Panc1 (cell line): ENCODE data around the gene TBXAS1. TPM values are rescaled to one million over a fixed set of nuclear protein-coding genes. Genes with fewer than 3 reads are reported as not detected.

ENCODE experiments used
- ATAC-seq: fragments of 200-7000 bp; cut with Tn5 transposase; 2 replicates; pipeline ENCODE4 v1.9.1; 2020; ENCODE audit warnings: mild to moderate bottlenecking, moderate library complexity
- BruUV-seq: library from RNA; stranded (reverse); fragments of 400-500 nt; replicated peaks from 2 replicates; lab custom pipeline; 2021; lab: Mats Ljungman, UMichigan
- CTCF ChIA-PET: fragments of 300-600 bp; sonication (Branson Sonifier 250); formaldehyde crosslinking; loops from one replicate; lab custom pipeline; 2022; ENCODE audit warnings: antibody characterized with exemption; lab: Charles Lee
- POLR2A ChIA-PET: fragments of 300-600 bp; sonication (Branson Sonifier 250); formaldehyde crosslinking; loops from one replicate; lab custom pipeline; 2022; ENCODE audit warnings: antibody characterized with exemption; lab: Charles Lee
- DNase-seq: peaks from one replicate; pipeline ENCODE4 v3.0.0-alpha.2; 2010; ENCODE audit warnings: low read depth, low spot score
- H3K27ac ChIP-seq: 2 replicates; pipeline ENCODE4 v1.5.1; 2011; ENCODE audit warnings: mild to moderate bottlenecking, low read length, inconsistent platforms
- H3K27me3 ChIP-seq: fragments of 200-500 bp; sonication (Bioruptor generic); 2 replicates; pipeline ENCODE4 v1.6.0; 2014; ENCODE audit warnings: low read length, inconsistent platforms; ENCODE audit not compliant: control insufficient read depth, insufficient read depth
- H3K36me3 ChIP-seq: fragments of 200-500 bp; sonication (Bioruptor generic); 2 replicates; pipeline ENCODE4 v1.5.1; 2014; ENCODE audit warnings: inconsistent platforms, mild to moderate bottlenecking, low read length, moderate library complexity; ENCODE audit not compliant: control insufficient read depth, insufficient read depth
- H3K4me1 ChIP-seq: 2 replicates; pipeline ENCODE4 v1.5.1; 2011; ENCODE audit warnings: inconsistent platforms, mild to moderate bottlenecking, low read length, moderate library complexity; ENCODE audit not compliant: control insufficient read depth, insufficient read depth
- H3K4me3 ChIP-seq, 2 experiments: 2 replicates each; pipeline ENCODE4 v1.5.1; 2011 to 2012; ENCODE audit warnings: low read depth in 2 of 2, low read length in 2 of 2, mild to moderate bottlenecking in 2 of 2, inconsistent platforms in 1 of 2, moderate library complexity in 1 of 2
- H3K9me3 ChIP-seq: fragments of 200-500 bp; sonication (Bioruptor generic); 2 replicates; pipeline ENCODE4 v1.5.1; 2014; ENCODE audit warnings: low read depth, mild to moderate bottlenecking, inconsistent platforms, low read length, moderate library complexity; ENCODE audit not compliant: control insufficient read depth, insufficient read depth
- CTCF ChIP-seq: fragments of 450-650 bp; IDR thresholded peaks from 2 replicates; pipeline ENCODE4 v1.5.1; 2017; ENCODE audit warnings: mild to moderate bottlenecking
- POLR2AphosphoS5 ChIP-seq: IDR thresholded peaks from 2 replicates; pipeline ENCODE4 v1.6.1; 2012; ENCODE audit warnings: mild to moderate bottlenecking, low read depth, low read length, moderate library complexity
- REST ChIP-seq, 2 experiments: IDR thresholded peaks; 2 replicates each; pipeline ENCODE4 v1.6.1; 2011 to 2012; ENCODE audit warnings: low read depth in 2 of 2, control low read depth in 1 of 2, low read length in 1 of 2, mild to moderate bottlenecking in 1 of 2, moderate library complexity in 1 of 2; ENCODE audit not compliant: insufficient read depth in 1 of 2
- SIN3A ChIP-seq: IDR thresholded peaks from 2 replicates; pipeline ENCODE4 v1.6.1; 2012; ENCODE audit warnings: low read depth, mild to moderate bottlenecking, low read length, moderate library complexity, borderline replicate concordance; ENCODE audit not compliant: insufficient read depth
- TCF7L2 ChIP-seq: IDR thresholded peaks from 2 replicates; pipeline ENCODE4 v1.6.1; 2011; ENCODE audit warnings: mild to moderate bottlenecking, low read depth, low read length, inconsistent platforms
- in situ Hi-C: cut with HindIII; loops from 2 replicates; pipeline ENCODE4 v1.10.0; 2016; ENCODE audit warnings: low sequenced_read_pairs, low pct_unique_long_range_greater_than_20kb
- intact Hi-C: fragments of 100-400 bp; cut with micrococcal nuclease; formaldehyde crosslinking; loops from one replicate; pipeline ENCODE4 v1.10.0; 2022; ENCODE audit not compliant: unreplicated experiment
- total RNA-seq: library from RNA; stranded (reverse); gene quantifications from one replicate; pipeline ENCODE4 v1.2.1, GENCODE V29; 2021; ENCODE audit not compliant: unreplicated experiment

The TBXAS1 gene
- total RNA-seq, 1 experiment from 2014 or later, result 4.4 TPM

GRCh38 chr7:139976055-139976837, 147.2 kb downstream of the TBXAS1 start:
- DNase-seq, result no peak
- ATAC-seq, result no peak

More at GRCh38 chr7:139976055-139976837, 147.2 kb downstream of the TBXAS1 start:
- Histone ChIP-seq H3K4me1 (no peaks in the 10 kb centered on the region), H3K36me3 (no peaks in the 10 kb centered on the region), H3K4me3 (no peak overlapping the region), H3K27me3 (no peaks in the 10 kb centered on the region), H3K27ac (no peak overlapping the region), H3K9me3 (no peaks in the 10 kb centered on the region)
- POLR2A ChIA-PET, result no interaction called here
- TF ChIP-seq POLR2AphosphoS5 (no peak), REST (IDR thresholded peaks at IDR 0.05; ENCODE audit: insufficient read depth in 1 of 2, low read depth in 2 of 2, low read length in 1 of 2) (no peak), SIN3A (no peak), CTCF (no peak), TCF7L2 (no peak)
- CTCF ChIA-PET, result no interaction called here
- intact Hi-C loops (no loop called here), in situ Hi-C loops (no loop called here)
- BruUV-seq, result no TSS peak
